Skeletal muscle satellite cell (primary cell): ENCODE measurements around the gene NXPH3.
A peak's percentile ranks its signal among the peaks of the same experiment; 100 is the strongest.

Experiments used
- H3K27me3 ChIP-seq: 2 replicates; pipeline ENCODE4 v1.7.0; 2013; ENCODE audit warnings: low read length; ENCODE audit not compliant: control insufficient read depth, insufficient read depth
- H3K36me3 ChIP-seq: 2 replicates; pipeline ENCODE4 v1.7.0; 2013; ENCODE audit warnings: mild to moderate bottlenecking, control low read depth, low read length; ENCODE audit not compliant: insufficient read depth
- H3K4me1 ChIP-seq: 2 replicates; pipeline ENCODE4 v1.7.0; 2013; ENCODE audit warnings: low read length; ENCODE audit not compliant: control insufficient read depth, insufficient read depth
- H3K4me2 ChIP-seq: 2 replicates; pipeline ENCODE4 v1.7.0; 2013; ENCODE audit warnings: mild to moderate bottlenecking, low read length
- H3K4me3 ChIP-seq: 2 replicates; pipeline ENCODE4 v1.7.0; 2013; ENCODE audit warnings: low read length
- H3K9ac ChIP-seq: 2 replicates; pipeline ENCODE4 v1.7.0; 2013; ENCODE audit warnings: mild to moderate bottlenecking, low read depth, low read length, moderate library complexity
- H3K9me3 ChIP-seq: replicated peaks from 2 replicates; pipeline ENCODE4 v1.7.0; 2013; ENCODE audit warnings: mild to moderate bottlenecking, control low read depth, low read length

The NXPH3 gene

GRCh38 chr17:49621420-49621819, 45.7 kb downstream of the NXPH3 start:
- Histone ChIP-seq H3K36me3 (peaks cover 38% of the 10 kb centered on the region), H3K4me2 (no peak overlapping the region), H3K4me3 (no peak overlapping the region), H3K27me3 (no peaks in the 10 kb centered on the region), H3K9ac (no peak overlapping the region), H3K4me1 (peaks cover 4% of the 10 kb centered on the region), H3K9me3 (no peaks in the 10 kb centered on the region)

- Histone ChIP-seq H3K36me3 (peaks cover 38% of the 10 kb centered on the region), H3K4me1 (peaks cover 4% of the 10 kb centered on the region), H3K27me3 (no peaks in the 10 kb centered on the region)
These were observed 46.4 kb downstream of the NXPH3 start for GRCh38 chr17:49621946-49622529.

GRCh38 chr17:49624896-49625295, 49.2 kb downstream of the NXPH3 start:
- Histone ChIP-seq H3K27me3 (no peaks in the 10 kb centered on the region), H3K9ac (no peak overlapping the region), H3K4me1 (peaks cover 4% of the 10 kb centered on the region), H3K9me3 (no peaks in the 10 kb centered on the region), H3K36me3 (peaks cover 25% of the 10 kb centered on the region), H3K4me3 (no peak overlapping the region), H3K4me2 (peak overlapping the region; percentile 45)

More at GRCh38 chr17:49621946-49622529, 46.4 kb downstream of the NXPH3 start:
- Histone ChIP-seq H3K9me3 (no peaks in the 10 kb centered on the region), H3K9ac (no peak overlapping the region), H3K4me3 (no peak overlapping the region), H3K4me2 (no peak overlapping the region)

- Histone ChIP-seq H3K4me3 (no peak overlapping the region), H3K36me3 (peaks cover 5% of the 10 kb centered on the region), H3K9me3 (no peaks in the 10 kb centered on the region), H3K4me2 (no peak overlapping the region), H3K4me1 (peaks cover 12% of the 10 kb centered on the region), H3K9ac (no peak overlapping the region), H3K27me3 (no peaks in the 10 kb centered on the region)
These were observed 53.8 kb downstream of the NXPH3 start for GRCh38 chr17:49629447-49629846.

GRCh38 chr17:49630113-49630900, 54.6 kb downstream of the NXPH3 start:
- no peak overlapping the region for H3K4me2 ChIP-seq
- H3K36me3 ChIP-seq = peaks cover 5% of the 10 kb centered on the region
- H3K4me3 ChIP-seq = no peak overlapping the region
- H3K4me1 ChIP-seq = peaks cover 17% of the 10 kb centered on the region
- H3K9me3 ChIP-seq = no peaks in the 10 kb centered on the region
- no peaks in the 10 kb centered on the region for H3K27me3 ChIP-seq
- no peak overlapping the region for H3K9ac ChIP-seq

- Histone ChIP-seq H3K9me3 (no peaks in the 10 kb centered on the region), H3K9ac (no peak overlapping the region), H3K27me3 (no peaks in the 10 kb centered on the region), H3K4me3 (no peak overlapping the region), H3K36me3 (peaks cover 5% of the 10 kb centered on the region), H3K4me1 (peaks cover 21% of the 10 kb centered on the region), H3K4me2 (no peak overlapping the region)
These were observed 55.8 kb downstream of the NXPH3 start for GRCh38 chr17:49631496-49631895.
